HG02610 (cell line): ENCODE data around the gene GPD2.
"Not testable (repeated sequence)": the region's sequence is repeated elsewhere in the genome, so short reads cannot be mapped to it uniquely, and the experiment has no call there.

Source experiments
- ATAC-seq: cut with Tn5 transposase; IDR thresholded peaks from one replicate; pipeline ENCODE4 v1.9.1; 2021; ENCODE audit warnings: mild to moderate bottlenecking, moderate library complexity; ENCODE audit not compliant: unreplicated experiment

Gene GPD2

DNA sequence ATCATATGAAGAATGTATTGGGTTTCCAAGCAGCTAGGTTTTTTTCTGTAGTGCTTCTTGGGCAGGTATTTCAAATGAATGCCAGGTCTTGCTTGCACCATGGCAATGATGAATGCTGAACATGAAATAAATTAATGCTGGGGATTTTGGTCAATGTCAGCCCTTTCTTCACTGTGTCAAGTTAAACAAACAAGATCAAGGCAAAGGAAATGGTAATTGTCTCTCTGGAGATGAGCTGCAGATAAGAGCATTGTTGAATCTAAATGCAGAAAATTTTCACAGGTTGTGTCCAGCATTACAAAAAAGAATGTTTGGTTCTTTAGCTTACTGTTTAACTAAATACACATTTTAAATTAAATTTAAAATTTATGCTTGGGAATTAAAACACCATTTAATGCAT lies 144.3 kb downstream of the GPD2 start:
- no peak for ATAC-seq

DNA sequence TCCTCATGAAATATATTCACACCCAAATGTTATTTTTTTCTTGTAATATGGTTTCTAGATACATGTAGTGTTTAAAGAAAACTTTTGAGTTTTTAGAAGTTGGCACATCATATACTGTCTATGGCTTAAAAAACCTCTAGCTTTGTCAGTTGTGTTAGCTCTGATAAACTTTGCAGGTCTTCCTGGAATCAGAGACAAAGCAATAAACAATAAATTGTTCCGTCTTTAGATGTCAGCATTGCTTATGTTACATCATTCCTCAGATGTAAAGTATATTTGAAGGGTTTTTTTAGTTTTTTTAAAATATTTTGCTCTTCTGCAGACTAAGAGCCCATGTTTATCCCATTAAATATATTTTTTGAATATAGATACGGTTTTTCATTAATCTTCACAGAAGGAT lies 145.1 kb downstream of the GPD2 start:
- no peak for ATAC-seq

DNA sequence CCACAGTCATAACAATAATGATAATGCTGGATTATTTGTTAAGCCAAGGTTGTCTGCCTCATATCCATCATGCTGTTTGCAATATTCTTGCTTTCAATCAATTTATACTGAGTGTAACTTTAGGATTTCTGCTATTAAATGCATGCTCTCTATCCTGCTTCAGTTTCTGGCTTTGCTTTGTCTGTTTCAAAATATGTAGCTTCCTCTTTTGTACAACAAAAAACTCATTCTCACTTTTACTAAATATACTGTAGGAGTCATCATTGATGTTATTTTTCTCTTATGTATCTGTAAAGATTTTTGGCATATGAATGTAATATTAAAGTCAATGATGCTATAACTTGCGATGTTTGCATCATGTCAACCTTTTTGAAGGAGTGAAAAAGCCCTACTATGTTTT lies 149.3 kb downstream of the GPD2 start:
- peak; percentile 56 for ATAC-seq

DNA sequence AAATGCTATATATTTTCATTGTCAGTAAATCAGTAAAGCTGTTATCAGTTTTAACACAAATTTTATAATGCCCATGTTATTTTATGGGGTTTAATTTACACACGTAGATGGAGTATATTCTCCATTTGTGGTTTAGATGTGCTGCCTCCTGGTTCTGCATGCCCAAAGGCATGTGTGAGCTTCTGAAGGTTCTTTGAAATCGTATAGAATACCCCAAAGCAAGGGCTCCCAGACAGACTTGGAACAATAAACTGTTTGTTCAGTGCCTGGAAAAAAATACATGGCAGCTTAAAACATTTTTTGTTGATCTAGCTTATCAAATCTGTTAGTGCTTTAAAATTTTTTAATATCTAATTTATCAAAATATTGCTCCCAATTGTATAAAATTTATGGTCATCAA lies 150.4 kb downstream of the GPD2 start:
- no peak for ATAC-seq

DNA sequence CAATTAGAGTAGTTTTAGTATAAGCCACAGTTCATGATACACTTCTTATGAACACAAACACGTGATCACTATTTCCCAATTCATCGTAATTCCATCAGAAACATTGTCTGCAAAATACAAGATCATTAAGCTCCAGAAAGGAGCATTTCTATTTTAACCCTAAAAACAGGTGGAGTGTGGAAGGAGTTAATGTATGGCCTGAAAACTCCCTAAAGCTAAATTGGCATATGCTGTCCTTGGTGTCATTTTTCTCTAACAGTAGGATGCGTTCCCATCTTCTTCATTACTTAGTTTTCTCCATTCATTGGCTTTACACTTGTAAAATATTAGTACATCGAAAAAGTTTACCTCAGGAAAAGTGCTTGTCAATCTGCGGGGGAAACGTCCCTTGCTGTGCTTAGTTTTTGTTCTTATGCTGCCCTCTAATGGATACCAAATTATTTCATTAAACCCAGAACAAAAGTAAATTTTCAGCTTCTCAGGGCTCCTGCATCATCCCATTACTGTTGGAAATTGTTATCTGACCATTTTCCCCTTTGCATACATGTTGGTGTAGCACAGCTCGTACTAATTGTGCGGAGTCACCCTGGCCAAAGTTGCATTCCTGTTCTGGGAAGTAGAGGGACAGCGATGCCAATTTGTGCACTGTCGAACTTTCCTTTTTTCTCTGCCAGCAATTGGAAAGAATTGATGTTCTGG lies 153.4 kb downstream of the GPD2 start:
- no peak for ATAC-seq

DNA sequence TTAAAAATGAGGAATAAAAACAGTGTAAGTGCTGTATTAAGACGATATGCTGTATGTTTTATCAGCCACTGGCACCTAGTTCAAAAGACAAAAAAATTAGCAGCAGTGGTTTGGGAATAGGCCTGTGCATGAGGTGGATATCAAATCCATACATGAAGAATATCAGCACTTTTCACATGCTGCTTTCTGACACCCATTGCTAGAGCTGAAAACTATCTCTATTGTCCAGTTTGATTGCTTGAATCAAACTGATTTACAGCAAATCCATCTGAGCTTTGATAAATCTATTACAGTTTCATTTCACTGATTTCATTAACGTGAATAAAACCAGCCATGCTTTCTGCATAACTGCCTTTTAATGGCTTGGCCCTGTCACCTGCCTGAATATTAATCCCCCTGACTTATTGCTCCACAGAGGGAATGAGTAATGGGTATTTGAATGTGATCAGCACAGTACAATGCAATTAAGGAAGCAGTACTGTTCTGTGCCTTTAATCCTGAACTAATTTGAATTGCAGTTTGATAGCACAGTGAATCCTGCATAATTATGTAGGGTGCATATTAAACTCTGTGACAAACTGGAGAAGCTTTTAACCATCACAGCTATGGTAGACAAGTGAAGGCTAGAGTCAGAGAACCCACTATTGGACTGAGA lies 154.0 kb downstream of the GPD2 start:
- no peak for ATAC-seq

DNA sequence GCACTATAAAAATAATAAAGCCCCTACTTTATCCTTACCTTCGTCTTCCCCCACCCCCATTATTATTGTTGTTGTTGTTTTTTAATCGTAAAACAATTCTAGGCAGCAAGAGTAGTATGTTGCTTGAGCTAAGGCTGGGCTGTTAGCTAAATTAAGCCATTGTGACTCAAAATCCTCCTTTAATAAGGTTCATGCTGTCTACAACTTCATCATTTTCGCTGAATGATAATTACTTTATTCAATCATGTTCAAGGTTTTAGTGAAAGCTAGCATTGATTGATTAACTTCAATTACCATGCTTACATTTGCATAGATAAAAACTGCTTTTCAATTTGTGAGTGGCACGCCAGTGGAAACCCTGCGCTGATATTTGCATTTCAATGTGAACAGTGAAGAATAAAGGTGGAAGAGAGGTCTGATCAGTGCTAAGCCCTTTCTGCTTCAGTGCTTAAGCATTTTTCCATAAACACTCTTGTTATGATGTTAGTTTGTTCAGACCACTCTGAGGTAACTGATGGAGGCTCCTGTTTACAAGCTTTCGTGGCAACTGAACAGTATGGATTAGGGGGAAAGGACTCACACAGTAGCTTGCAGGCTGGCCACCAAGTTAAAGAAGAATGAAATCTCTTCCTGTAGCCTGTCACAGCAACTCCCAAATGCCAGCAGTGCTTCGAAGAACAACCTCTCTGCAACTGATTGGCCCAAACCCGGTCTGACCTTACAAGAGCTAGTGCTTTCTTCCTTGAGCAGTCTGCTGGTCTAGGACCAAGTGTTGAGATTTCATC lies 156.8 kb downstream of the GPD2 start:
- ATAC-seq, result no peak

DNA sequence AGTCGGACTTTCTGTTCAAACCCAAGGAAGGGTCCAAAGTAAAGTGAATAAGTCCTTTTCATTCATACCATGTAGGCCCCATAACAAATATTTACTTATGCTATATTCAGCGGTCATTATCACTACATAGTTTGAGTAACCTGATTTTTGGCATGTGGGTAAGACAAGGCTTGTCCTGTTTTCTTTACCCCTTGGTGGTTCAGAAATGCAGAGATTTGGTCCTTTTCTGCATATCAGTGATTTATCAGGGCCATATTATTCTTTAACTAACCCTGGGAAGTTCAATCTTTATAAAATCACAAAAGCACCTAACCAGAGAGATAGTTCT lies 157.4 kb downstream of the GPD2 start:
- no peak for ATAC-seq

DNA sequence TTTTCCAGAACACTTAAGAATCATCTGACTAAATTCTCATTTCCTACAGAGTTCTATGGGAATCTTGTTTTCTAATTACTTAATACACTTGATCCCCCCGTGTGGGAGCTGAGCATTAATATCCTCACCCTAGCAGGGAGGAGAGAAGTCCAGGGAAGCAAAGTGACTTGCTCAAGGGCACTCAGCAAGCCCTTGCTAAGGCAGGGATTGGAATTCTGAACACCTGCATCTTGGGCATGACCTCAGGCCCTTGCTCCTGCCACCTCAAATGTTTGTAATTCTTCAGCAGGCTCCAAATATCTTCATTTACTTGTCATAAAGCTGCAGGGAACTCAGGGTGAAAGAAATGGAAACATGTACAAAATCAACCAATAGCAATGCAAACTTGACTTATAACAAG lies 162.4 kb downstream of the GPD2 start:
- ATAC-seq, result no peak

DNA sequence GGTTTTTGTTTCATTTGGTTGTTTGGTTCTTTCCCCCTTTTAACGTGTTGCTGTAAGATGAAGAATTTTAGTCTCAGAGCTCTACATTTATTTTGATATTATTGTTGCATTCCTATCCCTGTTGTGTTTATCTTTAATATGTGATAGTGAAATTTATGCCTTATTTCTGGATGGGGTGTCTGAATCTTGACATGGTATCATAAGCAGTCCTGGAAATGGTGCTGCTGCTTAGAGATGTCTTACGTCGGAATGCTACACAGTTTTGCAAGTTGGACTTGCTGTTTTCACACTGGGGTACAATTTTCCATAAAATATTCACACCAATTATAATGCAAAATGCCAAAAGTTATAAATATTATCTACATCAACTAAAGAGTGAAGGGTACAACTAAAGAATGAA lies 164.0 kb downstream of the GPD2 start:
- ATAC-seq, result no peak

DNA sequence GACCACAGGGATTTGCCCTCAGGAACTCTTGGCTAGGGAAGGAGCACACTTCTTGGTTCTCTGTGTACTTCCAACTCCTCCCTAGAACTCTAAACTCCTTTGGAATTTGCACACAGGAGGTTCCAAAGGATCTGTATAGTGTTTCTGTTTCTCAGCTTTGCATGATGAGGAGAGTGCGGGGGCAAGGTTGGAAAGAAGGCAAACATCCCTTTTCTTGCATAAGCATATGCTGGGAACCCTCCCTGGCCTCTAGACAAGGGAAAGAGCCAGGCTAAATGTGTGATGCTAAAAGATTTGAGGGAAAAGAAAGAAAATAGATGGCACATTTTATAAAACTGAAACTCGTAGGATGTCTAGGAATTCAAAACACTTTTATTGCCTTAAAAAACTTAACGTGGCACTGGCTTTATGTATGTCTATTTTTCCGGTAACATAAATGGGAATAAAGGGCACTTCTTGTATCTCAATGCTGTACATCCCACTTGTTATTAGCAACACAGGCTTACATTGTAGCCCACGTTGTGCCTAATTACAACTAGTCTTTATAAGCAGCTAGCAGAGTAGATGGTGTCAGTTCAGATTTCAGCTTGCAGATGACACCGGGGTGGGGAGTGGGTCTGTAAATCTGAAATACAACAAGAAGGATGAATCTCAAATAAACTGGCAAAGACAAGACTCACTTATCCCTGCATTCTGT lies 165.8 kb downstream of the GPD2 start:
- ATAC-seq, result no peak

DNA sequence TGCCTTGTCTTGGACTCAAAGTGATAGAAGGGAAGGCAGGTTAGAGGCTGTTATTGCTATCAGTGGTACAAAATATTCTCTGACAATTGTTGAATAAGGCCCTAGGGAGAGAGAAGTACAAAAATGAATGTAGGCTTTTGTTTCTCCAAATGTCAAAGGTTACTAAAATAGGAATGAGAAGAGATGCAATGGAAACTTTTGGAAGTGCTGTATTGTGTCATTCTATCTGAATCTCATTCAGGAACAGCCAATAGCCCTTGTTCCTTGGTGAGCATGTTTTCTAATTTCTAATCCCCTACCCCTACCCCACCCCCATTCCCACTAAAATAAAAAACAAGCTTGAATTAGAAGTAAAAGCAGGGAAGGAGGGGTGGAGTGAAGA lies 166.4 kb downstream of the GPD2 start:
- no peak for ATAC-seq

DNA sequence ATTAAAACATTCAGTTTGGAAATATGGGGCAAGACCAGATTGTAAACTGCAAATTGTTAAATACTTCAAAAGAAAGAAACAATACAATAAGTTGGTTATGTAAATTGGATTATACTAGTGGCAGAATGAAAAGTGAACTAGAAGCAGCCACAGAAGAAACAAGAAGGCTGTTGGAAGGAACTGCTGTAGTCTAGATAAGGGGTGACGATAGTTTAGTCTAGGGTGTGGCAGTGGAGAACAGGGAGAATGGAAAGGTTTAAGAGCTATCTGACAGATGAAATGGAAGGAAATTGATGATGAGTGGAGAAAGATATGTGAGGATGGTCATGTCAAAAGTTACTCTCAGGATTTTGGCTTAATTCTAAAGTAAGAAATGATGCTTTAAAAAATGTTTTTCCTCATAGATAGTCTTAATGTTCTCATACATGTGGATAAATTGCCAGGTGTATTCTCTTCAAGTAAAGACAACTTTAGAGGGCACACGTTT lies 179.7 kb downstream of the GPD2 start:
- no peak for ATAC-seq

DNA sequence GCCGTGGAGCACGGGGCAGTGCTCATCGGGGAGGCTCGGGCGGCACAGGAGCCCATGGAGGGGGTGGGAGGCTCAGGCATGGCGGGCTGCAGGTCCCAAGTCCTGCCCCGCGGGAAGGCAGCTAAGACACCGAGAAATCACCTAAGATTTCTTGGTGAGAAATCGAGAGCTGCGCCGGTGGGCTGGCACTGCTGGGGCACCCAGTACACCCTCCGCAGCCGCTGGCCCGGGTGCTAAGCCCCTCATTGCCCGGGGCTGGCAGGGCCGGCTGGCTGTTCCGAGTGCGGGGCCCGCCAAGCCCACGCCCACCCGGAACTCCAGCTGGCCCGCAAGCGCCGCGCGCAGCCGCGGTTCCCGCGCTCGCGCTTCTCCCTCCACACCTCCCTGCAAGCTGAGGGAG lies 181.9 kb downstream of the GPD2 start:
- ATAC-seq, result not testable (repeated sequence)

DNA sequence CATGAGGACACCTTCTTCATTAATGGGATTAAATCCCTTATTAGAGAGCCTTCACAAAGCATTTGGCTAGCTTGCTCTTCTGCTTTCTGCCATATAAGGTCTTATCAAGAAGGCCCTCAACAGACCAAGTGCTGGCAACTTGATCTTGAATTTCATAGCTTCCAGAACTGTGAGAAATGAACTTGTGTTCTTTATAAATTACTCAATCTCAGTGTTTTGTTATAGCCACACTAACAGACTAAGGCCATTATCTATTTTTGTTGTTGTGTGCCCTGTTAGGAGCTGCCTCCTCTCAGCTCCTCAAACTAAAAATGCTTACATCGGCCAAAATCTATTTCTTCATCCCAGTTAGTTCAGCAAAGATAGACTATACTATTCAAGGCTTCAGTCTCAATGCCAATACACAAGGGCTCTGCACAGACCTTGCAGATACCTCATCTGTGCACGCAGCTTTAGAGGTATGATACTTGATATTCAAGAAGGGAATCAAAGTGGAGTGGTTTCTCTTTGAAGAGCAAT lies 182.9 kb downstream of the GPD2 start:
- no peak for ATAC-seq

DNA sequence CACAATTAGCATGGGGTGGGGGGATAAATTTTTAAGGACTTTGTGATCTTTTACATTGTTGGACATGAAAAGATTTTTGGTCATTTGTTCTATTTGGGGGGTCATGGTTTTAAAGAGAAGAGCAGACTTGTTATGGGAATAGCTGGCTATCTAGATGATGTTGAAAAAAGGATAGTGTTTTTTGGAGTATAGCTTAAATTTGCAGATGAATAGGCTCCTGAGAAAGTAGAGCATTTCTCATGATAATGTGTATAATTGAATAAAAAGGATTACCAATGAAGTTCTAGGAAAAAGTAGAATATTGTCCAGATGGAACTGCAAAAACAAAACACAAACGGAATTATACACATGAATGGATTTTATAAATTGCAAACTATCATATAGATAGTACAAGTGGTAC lies 186.3 kb downstream of the GPD2 start:
- ATAC-seq, result no peak

DNA sequence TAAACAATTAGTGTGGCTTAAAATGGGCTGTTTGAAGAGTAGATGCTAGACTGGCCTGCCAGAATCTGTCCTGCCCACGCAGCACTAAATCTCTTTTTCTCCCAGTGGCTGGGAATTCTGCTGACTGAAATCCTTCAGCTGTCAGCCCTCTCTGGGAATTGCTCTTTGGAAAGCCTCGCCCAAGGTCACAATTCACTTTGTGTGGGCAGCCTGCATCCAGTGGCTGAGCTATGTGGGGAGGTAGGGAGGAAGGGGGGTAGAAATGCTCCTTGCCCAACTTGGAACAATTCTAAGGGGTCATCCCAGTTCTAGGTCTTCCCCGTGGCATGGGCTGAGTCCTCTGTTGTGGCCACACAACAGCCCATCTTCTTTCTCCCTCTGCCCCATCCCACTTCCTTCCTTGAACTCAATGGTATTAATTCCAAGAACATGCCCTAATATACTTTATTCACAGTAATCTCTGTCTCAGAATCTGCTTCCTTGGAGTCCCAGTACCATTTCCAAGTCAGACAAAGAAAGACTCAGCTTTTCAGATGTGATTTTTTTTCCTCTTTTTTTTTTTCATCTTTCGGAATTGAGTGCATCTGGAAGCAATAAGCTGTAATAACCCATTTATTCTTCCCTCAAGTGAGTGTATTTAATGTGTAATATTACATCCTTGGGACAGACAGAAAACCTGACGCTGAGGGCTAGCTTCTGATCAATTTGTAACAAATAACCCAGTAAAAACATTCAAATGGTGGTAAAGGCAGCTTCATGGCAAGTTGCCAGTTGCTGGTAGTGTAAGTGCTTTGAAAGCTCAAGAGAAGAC lies 189.4 kb downstream of the GPD2 start:
- no peak for ATAC-seq

DNA sequence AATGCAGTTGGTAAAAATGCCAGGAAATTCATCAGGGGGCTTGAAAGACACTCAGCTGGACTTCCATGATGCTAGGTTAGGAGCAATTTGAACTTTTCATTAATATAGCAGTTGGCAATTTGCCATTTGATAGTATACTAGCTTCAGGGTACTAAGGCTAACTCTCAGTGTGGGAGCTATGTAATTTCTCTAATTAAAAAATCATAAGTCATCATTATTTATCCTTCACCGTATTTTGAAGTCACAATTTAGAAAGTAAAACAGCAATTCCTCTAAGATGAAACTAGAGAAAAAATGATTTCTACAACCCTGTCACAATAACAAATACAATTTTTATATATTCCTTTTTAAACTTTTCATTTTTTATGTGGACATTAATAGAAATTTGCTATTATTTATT lies 190.8 kb downstream of the GPD2 start:
- no peak for ATAC-seq

DNA sequence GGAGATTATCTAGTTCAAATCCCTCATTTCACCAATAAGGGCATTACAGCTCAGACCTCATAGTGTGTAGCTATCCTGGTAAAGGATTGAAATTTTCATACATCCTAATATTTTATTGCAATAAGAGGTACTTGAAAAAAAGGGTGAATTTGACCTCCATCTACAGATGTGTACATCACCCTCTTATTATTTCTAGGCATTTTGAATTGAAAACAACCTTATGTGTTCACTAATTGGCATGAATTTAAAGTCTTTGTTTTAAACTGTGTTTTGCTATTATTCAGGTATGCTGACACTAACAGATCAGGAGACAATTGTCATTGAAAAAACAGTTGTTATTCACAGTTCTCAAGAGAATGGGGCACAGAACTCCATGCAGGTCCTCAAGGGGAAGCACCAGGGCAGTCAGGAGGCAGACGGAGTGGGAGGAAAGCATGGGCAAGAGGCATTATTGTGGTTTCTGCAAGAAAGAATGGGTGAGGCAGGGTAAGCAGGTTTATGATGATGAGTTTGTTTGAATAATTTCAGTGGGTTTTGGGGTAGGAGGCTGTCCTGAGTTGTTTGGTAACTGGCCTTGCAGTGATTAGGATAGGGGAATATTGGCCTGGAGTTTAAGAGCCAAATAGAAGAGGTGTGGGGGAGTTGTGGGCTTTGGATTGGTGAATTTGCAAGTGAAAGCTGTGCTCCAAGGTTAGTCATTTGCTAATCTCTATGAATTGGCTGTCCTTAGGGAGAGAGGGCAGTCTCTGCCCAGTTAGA lies 194.6 kb downstream of the GPD2 start:
- no peak for ATAC-seq

DNA sequence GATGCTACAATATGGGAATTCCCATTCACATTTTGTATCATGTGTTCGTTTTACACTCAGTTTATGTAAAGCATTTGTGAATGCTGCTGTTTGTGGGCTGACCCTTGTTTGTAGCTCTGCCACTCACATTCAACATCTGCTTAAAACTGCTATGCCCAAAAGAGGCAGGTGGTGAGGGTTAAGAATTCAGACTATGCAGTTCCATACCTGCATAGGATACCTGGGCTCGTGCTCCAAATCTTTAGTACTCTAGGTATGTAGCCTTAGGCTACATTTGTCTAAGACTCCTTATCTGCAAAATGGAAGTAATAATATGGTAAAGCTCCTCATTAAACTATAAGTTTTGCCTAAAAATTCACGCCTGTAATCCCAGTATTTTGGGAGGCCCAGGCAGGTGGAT lies 199.5 kb downstream of the GPD2 start:
- ATAC-seq, result no peak
